Measurements from ENCODE around the gene SLC17A8. TPM values are rescaled to one million over a fixed set of nuclear protein-coding genes. Genes with fewer than 3 reads are reported as not detected.

The SLC17A8 gene
- total RNA-seq, 1 donor from 2014 or later, result not detected

- H3K9me3 Mint-ChIP-seq, result no peaks in the 10 kb centered on the region
- H3K27me3 Mint-ChIP-seq (ENCODE audit: insufficient read depth), result peaks cover 6% of the 10 kb centered on the region
- no peak for DNase-seq (ENCODE audit: low spot score)
- no peak overlapping the region for H3K27ac Mint-ChIP-seq
- intact Hi-C loops (cut with micrococcal nuclease), result no loop called here
- H3K36me3 Mint-ChIP-seq (ENCODE audit: low read depth), result no peaks in the 10 kb centered on the region
- H3K4me3 Mint-ChIP-seq, result no peak overlapping the region
- H3K4me1 Mint-ChIP-seq (ENCODE audit: low read depth), result no peaks in the 10 kb centered on the region
These were observed 86.6 kb downstream of the SLC17A8 start for GRCh38 chr12:100443434-100443833.

DNA sequence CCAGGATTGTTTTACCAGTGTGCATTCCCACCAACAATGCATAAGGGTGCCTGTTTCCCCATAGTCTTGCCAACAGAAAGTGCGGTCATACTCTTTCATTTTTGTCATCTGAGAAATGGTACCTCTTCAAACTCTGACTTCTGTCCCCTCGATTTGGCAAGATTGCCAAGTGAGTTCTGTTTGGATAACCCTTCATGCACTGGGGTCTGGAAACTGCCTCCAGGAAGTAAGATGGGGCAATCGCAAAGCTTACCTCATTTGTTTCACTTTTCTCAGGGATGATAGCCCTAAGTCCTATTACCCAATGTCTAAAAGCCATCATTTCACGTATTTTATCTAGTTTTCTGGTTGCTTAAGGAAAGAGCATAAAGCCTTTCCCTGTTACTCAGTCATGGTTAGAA, 88.2 kb downstream of the SLC17A8 start:
- H3K9me3 Mint-ChIP-seq, result no peaks in the 10 kb centered on the region
- DNase-seq (ENCODE audit: low spot score), result no peak
- no peaks in the 10 kb centered on the region for H3K36me3 Mint-ChIP-seq (ENCODE audit: low read depth)
- no peaks in the 10 kb centered on the region for H3K4me1 Mint-ChIP-seq (ENCODE audit: low read depth)
- intact Hi-C loops (cut with micrococcal nuclease), result no loop called here
- H3K4me3 Mint-ChIP-seq, result no peak overlapping the region
- peaks cover 6% of the 10 kb centered on the region for H3K27me3 Mint-ChIP-seq (ENCODE audit: insufficient read depth)
- H3K27ac Mint-ChIP-seq, result no peak overlapping the region

DNA sequence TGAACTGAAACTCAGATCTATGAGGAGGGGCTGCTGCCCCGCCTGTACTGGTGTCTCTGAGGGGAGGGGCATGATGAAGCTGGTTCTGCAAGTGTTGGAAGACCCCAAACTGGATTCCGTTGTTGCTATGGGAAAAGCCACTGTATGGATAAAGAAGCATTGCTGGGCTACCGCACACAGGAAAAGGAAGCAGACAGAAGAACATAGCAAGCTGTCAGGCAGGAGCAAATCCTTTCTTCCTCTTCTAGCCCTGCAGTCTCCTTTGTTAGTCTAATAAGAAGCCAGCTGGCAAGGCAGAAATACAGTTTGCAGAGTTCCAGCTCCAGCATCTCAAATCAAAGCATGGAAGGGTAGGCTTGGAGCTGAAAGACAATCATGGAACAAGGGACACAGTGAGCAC, 90.5 kb downstream of the SLC17A8 start:
- DNase-seq (ENCODE audit: low spot score), result no peak
- intact Hi-C loops (cut with micrococcal nuclease), result no loop called here
- H3K4me3 Mint-ChIP-seq, result no peak overlapping the region
- no peaks in the 10 kb centered on the region for H3K36me3 Mint-ChIP-seq (ENCODE audit: low read depth)
- peaks cover 6% of the 10 kb centered on the region for H3K27me3 Mint-ChIP-seq (ENCODE audit: insufficient read depth)
- no peaks in the 10 kb centered on the region for H3K9me3 Mint-ChIP-seq
- H3K27ac Mint-ChIP-seq, result no peak overlapping the region
- H3K4me1 Mint-ChIP-seq (ENCODE audit: low read depth), result no peaks in the 10 kb centered on the region

- H3K4me3 Mint-ChIP-seq, result no peak overlapping the region
- no peaks in the 10 kb centered on the region for H3K9me3 Mint-ChIP-seq
- H3K27me3 Mint-ChIP-seq (ENCODE audit: insufficient read depth), result peaks cover 6% of the 10 kb centered on the region
- no peak for DNase-seq (ENCODE audit: low spot score)
- H3K27ac Mint-ChIP-seq, result no peak overlapping the region
- no peaks in the 10 kb centered on the region for H3K4me1 Mint-ChIP-seq (ENCODE audit: low read depth)
- intact Hi-C loops (cut with micrococcal nuclease), result no loop called here
- H3K36me3 Mint-ChIP-seq (ENCODE audit: low read depth), result no peaks in the 10 kb centered on the region
These were observed 91.8 kb downstream of the SLC17A8 start for GRCh38 chr12:100448656-100449055.

- no peak for DNase-seq (ENCODE audit: low spot score)
- Mint-ChIP-seq H3K36me3 (ENCODE audit: low read depth) (no peaks in the 10 kb centered on the region), H3K4me3 (no peak overlapping the region), H3K27me3 (ENCODE audit: insufficient read depth) (peaks cover 6% of the 10 kb centered on the region), H3K27ac (no peak overlapping the region), H3K9me3 (no peaks in the 10 kb centered on the region), H3K4me1 (ENCODE audit: low read depth) (no peaks in the 10 kb centered on the region)
- intact Hi-C loops (cut with micrococcal nuclease), result no loop called here
These were observed 93.9 kb downstream of the SLC17A8 start for GRCh38 chr12:100450735-100451134.

DNA sequence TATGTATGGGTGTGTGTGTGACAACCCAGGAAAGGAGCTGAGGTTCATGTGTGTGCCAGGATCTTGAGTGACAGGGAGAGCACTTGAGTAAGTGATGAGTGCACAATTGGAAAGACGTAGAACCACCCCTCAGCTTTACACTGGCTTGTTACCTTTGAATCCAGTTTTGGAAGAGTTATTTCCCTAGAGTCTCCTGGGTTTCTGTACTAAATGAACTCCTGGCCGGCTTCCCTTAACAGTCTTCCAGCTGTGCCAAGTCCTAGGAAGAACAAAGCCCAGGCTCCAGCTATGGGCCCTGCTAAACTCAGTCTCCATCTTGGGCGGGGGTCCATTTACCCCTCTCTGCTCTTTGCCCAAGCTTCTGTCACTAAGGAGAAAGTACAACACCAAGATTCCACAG, 97.1 kb downstream of the SLC17A8 start:
- intact Hi-C loops (cut with micrococcal nuclease), result no loop called here
- DNase-seq (ENCODE audit: low spot score), result no peak
- Mint-ChIP-seq H3K4me3 (no peak overlapping the region), H3K4me1 (ENCODE audit: low read depth) (no peaks in the 10 kb centered on the region), H3K27me3 (ENCODE audit: insufficient read depth) (peaks cover 2% of the 10 kb centered on the region), H3K27ac (no peak overlapping the region), H3K36me3 (ENCODE audit: low read depth) (no peaks in the 10 kb centered on the region), H3K9me3 (no peaks in the 10 kb centered on the region)

GRCh38 chr12:100455896-100456295, 99.0 kb downstream of the SLC17A8 start:
- no peak for DNase-seq (ENCODE audit: low spot score)
- no peaks in the 10 kb centered on the region for H3K36me3 Mint-ChIP-seq (ENCODE audit: low read depth)
- H3K4me1 Mint-ChIP-seq (ENCODE audit: low read depth), result no peaks in the 10 kb centered on the region
- H3K27ac Mint-ChIP-seq, result no peak overlapping the region
- peaks cover 2% of the 10 kb centered on the region for H3K27me3 Mint-ChIP-seq (ENCODE audit: insufficient read depth)
- no peaks in the 10 kb centered on the region for H3K9me3 Mint-ChIP-seq
- intact Hi-C loops (cut with micrococcal nuclease), result no loop called here
- no peak overlapping the region for H3K4me3 Mint-ChIP-seq

DNA sequence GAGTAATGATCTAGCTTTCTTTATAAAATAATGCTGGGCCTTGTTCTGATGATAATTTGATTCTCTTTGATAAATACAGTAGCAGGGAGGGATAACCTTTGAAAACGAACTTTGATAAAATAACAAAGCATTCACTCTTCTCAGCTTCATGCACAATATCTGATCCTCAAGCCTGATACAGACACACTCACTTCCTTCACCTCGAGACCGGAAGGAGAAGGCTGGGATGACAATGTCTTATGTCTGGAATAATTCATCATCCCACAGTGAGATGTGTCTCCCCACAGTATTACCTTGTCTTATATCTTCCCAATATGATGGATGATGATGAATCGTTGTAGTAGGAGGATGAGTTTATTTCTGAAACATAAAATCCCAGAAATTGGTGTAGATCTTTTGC, 101.3 kb downstream of the SLC17A8 start:
- Mint-ChIP-seq H3K4me3 (no peak overlapping the region), H3K27ac (no peak overlapping the region), H3K4me1 (ENCODE audit: low read depth) (no peaks in the 10 kb centered on the region), H3K9me3 (no peaks in the 10 kb centered on the region), H3K27me3 (ENCODE audit: insufficient read depth) (peaks cover 6% of the 10 kb centered on the region), H3K36me3 (ENCODE audit: low read depth) (no peaks in the 10 kb centered on the region)
- intact Hi-C loops (cut with micrococcal nuclease), result no loop called here
- no peak for DNase-seq (ENCODE audit: low spot score)

DNA sequence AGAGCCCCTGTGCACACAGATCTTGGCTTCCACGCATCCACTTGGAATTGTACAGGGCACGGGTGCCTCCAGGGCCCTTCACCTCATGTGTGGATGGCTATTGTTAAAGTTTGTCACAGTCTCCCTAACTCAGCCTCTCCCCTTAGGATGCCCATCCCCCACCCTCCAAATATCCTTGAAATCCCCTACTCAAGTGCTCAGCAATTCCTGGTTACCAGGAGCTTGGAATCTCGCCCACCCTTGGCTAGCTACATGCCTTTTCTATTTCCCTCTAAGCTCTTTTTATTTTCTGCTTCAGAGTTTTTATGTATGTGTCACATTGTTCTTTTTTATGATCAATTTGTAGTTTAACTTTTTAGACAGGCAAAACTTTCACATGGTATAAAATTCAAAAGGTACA, 103.8 kb downstream of the SLC17A8 start:
- Mint-ChIP-seq H3K27ac (no peak overlapping the region), H3K9me3 (no peaks in the 10 kb centered on the region), H3K4me1 (ENCODE audit: low read depth) (no peaks in the 10 kb centered on the region), H3K27me3 (ENCODE audit: insufficient read depth) (peaks cover 6% of the 10 kb centered on the region), H3K4me3 (no peak overlapping the region), H3K36me3 (ENCODE audit: low read depth) (no peaks in the 10 kb centered on the region)
- DNase-seq (ENCODE audit: low spot score), result no peak
- intact Hi-C loops (cut with micrococcal nuclease), result no loop called here

DNA sequence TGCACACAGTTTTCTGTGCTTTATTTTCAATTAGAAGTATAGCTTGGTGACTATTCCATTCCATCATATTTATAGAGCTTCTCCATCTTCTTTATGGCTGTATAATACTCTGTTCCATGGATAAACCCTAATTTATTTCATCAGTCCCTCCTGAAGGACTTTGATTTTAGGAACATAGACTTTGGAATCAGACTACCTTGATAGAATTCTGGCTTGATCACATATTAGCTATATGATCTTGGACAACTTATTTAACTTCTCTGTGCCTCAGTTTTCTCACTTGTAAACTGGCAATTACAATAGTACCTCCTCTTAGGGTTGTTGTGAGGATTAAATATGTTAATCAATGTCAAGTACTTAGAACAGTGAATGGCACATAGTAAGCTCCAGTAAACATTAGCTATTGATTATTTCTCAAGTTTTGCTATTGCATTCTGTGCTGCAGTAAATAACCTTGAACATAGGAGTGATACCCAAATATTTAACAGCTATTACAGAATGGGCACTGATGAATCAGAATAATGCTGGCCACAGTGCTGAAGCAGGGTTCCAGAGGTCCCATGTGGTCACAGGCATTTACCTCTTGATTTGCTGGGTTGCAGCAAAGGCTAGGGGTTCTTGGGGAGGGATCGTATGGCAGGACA, 104.6 kb downstream of the SLC17A8 start:
- no peaks in the 10 kb centered on the region for H3K4me1 Mint-ChIP-seq (ENCODE audit: low read depth)
- no peaks in the 10 kb centered on the region for H3K9me3 Mint-ChIP-seq
- intact Hi-C loops (cut with micrococcal nuclease), result no loop called here
- no peak overlapping the region for H3K27ac Mint-ChIP-seq
- no peak overlapping the region for H3K4me3 Mint-ChIP-seq
- H3K27me3 Mint-ChIP-seq (ENCODE audit: insufficient read depth), result peaks cover 6% of the 10 kb centered on the region
- H3K36me3 Mint-ChIP-seq (ENCODE audit: low read depth), result no peaks in the 10 kb centered on the region
- DNase-seq (ENCODE audit: low spot score), result no peak

DNA sequence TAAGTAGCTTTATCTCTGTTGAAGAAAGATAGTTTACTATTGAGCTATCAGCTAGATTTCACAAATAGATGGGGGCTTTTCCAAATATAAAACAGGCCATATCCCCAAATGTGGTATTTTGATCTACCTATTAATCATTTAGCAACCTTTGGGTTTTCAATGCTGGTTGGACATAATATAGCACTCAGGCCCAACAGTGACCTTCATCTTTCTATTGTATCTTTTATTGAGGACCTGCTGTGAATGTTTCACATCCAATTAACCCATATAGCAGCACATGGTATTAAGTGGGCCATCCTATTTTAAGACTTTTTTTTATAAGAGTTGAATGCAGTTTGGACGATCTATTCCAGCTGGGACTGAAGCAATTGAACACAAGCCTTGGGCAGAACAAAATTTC, 106.8 kb downstream of the SLC17A8 start:
- Mint-ChIP-seq H3K36me3 (ENCODE audit: low read depth) (no peaks in the 10 kb centered on the region), H3K4me1 (ENCODE audit: low read depth) (no peaks in the 10 kb centered on the region), H3K27me3 (ENCODE audit: insufficient read depth) (peaks cover 5% of the 10 kb centered on the region), H3K4me3 (no peak overlapping the region), H3K9me3 (no peaks in the 10 kb centered on the region), H3K27ac (no peak overlapping the region)
- intact Hi-C loops (cut with micrococcal nuclease), result no loop called here
- no peak for DNase-seq (ENCODE audit: low spot score)

GRCh38 chr12:100464529-100464928, 107.7 kb downstream of the SLC17A8 start:
- Mint-ChIP-seq H3K27me3 (ENCODE audit: insufficient read depth) (peaks cover 5% of the 10 kb centered on the region), H3K4me3 (no peak overlapping the region)
- intact Hi-C loops (cut with micrococcal nuclease), result no loop called here

DNA sequence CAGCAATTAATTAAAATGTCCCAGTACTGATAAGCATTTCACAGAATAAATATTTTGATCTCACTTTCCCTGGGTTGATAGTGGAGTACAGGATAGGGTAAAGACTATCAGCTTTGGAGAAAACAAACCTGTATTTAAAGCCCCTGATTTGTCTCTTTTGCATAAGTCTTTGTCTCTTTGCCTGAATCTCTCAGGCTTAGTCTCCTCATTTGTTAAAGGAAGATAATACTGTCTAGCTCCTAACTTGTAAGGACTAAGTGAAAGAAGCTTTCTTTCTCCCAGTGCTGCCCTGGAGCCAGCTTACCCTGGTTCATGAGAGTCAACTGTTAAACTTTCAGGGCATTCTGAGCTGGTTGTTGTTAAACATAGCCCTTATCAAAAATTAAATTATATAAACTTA, 111.3 kb downstream of the SLC17A8 start:
- Mint-ChIP-seq H3K9me3 (no peaks in the 10 kb centered on the region), H3K27ac (no peak overlapping the region), H3K4me3 (no peak overlapping the region), H3K4me1 (ENCODE audit: low read depth) (no peaks in the 10 kb centered on the region), H3K36me3 (ENCODE audit: low read depth) (no peaks in the 10 kb centered on the region), H3K27me3 (ENCODE audit: insufficient read depth) (peaks cover 2% of the 10 kb centered on the region)
- intact Hi-C loops (cut with micrococcal nuclease), result no loop called here
- DNase-seq (ENCODE audit: low spot score), result no peak

More at GRCh38 chr12:100464529-100464928, 107.7 kb downstream of the SLC17A8 start:
- no peak for DNase-seq (ENCODE audit: low spot score)
- H3K36me3 Mint-ChIP-seq (ENCODE audit: low read depth), result no peaks in the 10 kb centered on the region
- H3K4me1 Mint-ChIP-seq (ENCODE audit: low read depth), result no peaks in the 10 kb centered on the region
- no peak overlapping the region for H3K27ac Mint-ChIP-seq
- no peaks in the 10 kb centered on the region for H3K9me3 Mint-ChIP-seq
